ENCODE data around the gene PAPSS2. TPM values are rescaled to one million over a fixed set of nuclear protein-coding genes. Genes with fewer than 3 reads are reported as not detected.
"Not testable (repeated sequence)": the region's sequence is repeated elsewhere in the genome, so short reads cannot be mapped to it uniquely, and the experiment has no call there.

The PAPSS2 gene
- total and polyA plus RNA-seq, 5 donors from 2014 or later, result 0.07 to 0.14 (median 0.08) TPM; not detected in 2

DNA sequence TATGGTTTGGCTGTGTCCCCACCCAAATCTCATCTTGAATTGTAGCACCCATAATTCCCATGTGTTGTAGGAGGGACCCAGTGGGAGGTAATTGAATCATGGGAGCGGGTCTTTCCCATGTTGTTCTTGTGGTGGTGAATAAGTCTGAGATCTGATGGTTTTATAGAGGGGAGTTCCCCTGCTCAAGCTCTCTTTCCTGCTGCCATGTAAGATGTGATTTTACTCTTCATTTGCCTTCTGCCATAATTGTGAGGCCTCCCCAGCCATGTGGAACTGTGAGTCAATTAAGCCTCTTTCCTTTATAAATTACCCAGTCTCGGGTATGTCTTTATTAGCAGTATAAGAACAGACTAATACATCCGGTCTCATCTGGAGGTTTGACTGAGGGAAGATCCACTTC lies 15.2 kb upstream of the PAPSS2 start:
- not testable (repeated sequence) for H3K4me1 ChIP-seq (ENCODE audit: control insufficient read depth, insufficient read depth, low read length, poor library complexity, severe bottlenecking); H3K4me1 Mint-ChIP-seq; H3K27me3 Mint-ChIP-seq; H3K27ac Mint-ChIP-seq; H3K36me3 Mint-ChIP-seq; H3K36me3 ChIP-seq (ENCODE audit: control insufficient read depth, insufficient read depth, low read length); H3K4me3 Mint-ChIP-seq; DNase-seq; ATAC-seq (ENCODE audit: low read depth in 2 of 2); H3K9me3 ChIP-seq (ENCODE audit: control insufficient read depth in 2 of 2, low read length in 2 of 2); H3K4me3 ChIP-seq (ENCODE audit: low read depth, low read length); H3K9me3 Mint-ChIP-seq; H3K27me3 ChIP-seq (ENCODE audit: control insufficient read depth, insufficient read depth, low read length); H3K27ac ChIP-seq (ENCODE audit: insufficient read depth, low read length, poor library complexity, severe bottlenecking)

DNA sequence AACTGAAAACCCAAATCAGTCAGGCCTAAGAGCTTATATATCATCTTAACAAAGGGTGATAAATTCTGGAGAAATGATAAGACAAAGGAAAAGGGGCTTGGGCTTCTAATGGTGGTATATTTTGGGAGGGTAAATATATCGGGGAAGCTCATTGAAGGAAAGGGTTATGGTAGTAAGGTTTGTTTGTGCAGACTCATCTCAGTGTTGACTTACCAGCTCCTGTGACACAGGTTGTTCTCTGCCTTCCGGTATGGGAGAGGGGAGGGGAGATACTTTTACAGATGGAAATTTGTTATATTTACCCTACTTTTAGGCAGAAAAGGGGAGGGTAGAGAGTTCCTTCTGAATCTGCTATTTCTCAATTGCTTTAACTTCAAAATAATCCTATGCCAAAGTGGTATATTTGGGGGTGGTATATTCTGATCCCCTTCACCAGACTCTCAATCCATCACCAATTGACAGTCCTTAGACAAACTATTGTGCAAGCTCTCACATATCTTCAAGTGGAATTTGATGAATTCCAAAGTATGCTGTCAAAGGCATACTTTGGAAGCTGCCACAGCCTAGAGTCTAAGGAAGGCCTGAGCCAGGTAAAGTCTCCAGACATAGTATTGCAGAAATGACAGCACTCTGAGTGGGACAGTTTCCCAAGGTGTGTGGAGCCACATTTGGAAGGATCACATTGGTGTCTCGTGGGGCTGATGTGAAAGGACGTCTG lies 13.3 kb upstream of the PAPSS2 start:
- Mint-ChIP-seq H3K9me3 (no peaks in the 10 kb centered on the region), H3K4me1 (no peaks in the 10 kb centered on the region), H3K4me3 (no peak overlapping the region), H3K27me3 (peaks cover 1% of the 10 kb centered on the region), H3K27ac (no peak overlapping the region), H3K36me3 (no peaks in the 10 kb centered on the region)
- Histone ChIP-seq H3K9me3 (ENCODE audit: control insufficient read depth in 2 of 2, low read length in 2 of 2) (no peaks in the 10 kb centered on the region), H3K36me3 (ENCODE audit: control insufficient read depth, insufficient read depth, low read length) (no peaks in the 10 kb centered on the region), H3K4me3 (ENCODE audit: low read depth, low read length) (no peak overlapping the region), H3K27ac (ENCODE audit: insufficient read depth, low read length, poor library complexity, severe bottlenecking) (no peak overlapping the region), H3K27me3 (ENCODE audit: control insufficient read depth, insufficient read depth, low read length) (peaks cover 7% of the 10 kb centered on the region), H3K4me1 (ENCODE audit: control insufficient read depth, insufficient read depth, low read length, poor library complexity, severe bottlenecking) (no peaks in the 10 kb centered on the region)
- DNase-seq, result no peak
- ATAC-seq (ENCODE audit: low read depth in 2 of 2), result no peak

DNA sequence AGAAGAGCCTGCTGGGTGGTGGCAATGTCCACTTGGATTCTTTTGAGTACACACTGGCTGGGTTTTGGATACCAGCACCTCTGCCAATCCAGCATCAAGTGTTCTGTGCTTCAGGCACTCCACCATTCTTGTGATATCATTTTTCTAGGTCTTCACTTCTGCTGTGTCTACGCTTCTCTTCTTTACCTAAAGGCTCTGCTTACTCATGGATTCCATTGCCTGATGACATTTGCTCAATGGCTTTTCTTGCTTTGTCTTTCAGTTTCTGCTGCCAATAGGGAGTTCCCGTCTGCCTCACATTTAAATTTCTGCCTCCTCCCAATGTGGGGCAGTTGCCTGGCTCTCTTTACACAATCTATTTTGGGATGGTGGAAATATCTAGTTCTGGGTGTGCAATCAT lies 12.7 kb upstream of the PAPSS2 start:
- DNase-seq, result no peak
- H3K27me3 ChIP-seq (ENCODE audit: control insufficient read depth, insufficient read depth, low read length), result peaks cover 9% of the 10 kb centered on the region
- no peak for ATAC-seq (ENCODE audit: low read depth in 2 of 2)
- Mint-ChIP-seq H3K36me3 (no peaks in the 10 kb centered on the region), H3K27ac (no peak overlapping the region), H3K27me3 (peaks cover 5% of the 10 kb centered on the region), H3K9me3 (no peaks in the 10 kb centered on the region), H3K4me1 (no peaks in the 10 kb centered on the region), H3K4me3 (no peak overlapping the region)
- no peaks in the 10 kb centered on the region for H3K36me3 ChIP-seq (ENCODE audit: control insufficient read depth, insufficient read depth, low read length)
- H3K27ac ChIP-seq (ENCODE audit: insufficient read depth, low read length, poor library complexity, severe bottlenecking), result no peak overlapping the region
- no peak overlapping the region for H3K4me3 ChIP-seq (ENCODE audit: low read depth, low read length)
- no peaks in the 10 kb centered on the region for H3K4me1 ChIP-seq (ENCODE audit: control insufficient read depth, insufficient read depth, low read length, poor library complexity, severe bottlenecking)
- H3K9me3 ChIP-seq (ENCODE audit: control insufficient read depth in 2 of 2, low read length in 2 of 2), result no peaks in the 10 kb centered on the region

DNA sequence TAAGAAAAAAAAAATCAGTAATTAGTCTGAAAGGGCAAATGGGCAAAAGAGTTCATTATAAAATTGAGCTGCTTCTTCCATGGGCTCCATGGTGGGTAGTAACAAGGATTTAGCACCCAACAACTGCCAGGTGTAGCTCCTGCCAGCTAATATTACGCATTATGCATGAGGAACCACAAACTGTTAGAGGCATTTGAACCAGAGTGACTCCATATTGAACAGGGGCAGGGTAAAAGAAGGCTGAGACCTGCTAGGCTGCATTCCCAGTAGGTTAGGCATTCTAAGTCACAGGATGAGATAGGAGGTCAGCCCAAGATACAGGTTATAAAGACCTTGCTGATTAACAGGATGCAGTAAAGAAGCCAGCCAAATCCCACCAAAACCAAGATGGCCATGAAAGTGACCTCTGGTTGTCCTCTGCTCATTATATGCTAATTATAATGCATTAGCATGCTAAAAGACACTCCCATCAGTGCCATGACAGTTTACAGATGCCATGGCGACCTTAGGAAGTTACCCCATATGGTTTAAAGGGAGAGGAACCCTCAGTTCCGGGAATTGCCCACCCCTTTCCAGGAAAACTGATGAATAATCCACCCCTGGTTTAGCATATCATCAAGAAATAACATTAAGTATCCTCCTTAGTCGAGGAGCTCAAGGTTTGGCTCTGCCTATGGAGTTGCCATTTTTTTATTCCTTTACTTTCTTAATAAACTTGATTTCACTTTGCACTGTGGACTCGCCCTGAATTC lies 8.7 kb upstream of the PAPSS2 start:
- no peaks in the 10 kb centered on the region for H3K9me3 Mint-ChIP-seq
- no peaks in the 10 kb centered on the region for H3K36me3 Mint-ChIP-seq

DNA sequence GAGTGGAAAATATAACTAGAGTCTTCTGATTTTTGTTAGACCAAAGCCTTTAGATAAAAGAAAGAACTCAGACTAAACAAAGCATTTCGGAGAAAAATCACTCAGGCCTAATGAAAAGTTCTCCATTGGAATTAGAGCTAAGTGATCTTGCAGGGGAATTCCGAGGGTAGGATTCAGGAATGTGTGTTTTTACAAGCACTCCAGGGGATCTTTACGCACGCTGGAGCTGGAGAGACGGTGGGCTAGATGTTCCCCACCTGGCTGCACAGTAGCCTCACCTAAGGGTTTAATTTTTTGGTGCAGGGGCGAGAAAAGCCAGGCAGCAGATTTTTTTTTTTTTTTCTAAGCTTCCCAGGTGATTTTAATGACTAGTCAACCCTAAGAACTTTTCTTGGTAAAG lies 7.9 kb upstream of the PAPSS2 start:
- DNase-seq (no peak), ATAC-seq (ENCODE audit: low read depth in 2 of 2) (no peak)
- Mint-ChIP-seq H3K36me3 (no peaks in the 10 kb centered on the region), H3K4me1 (no peaks in the 10 kb centered on the region), H3K27me3 (peaks cover 18% of the 10 kb centered on the region), H3K4me3 (no peak overlapping the region), H3K9me3 (no peaks in the 10 kb centered on the region), H3K27ac (no peak overlapping the region)
- peaks cover 6% of the 10 kb centered on the region for H3K27me3 ChIP-seq (ENCODE audit: control insufficient read depth, insufficient read depth, low read length)
- no peaks in the 10 kb centered on the region for H3K9me3 ChIP-seq (ENCODE audit: control insufficient read depth in 2 of 2, low read length in 2 of 2)
- H3K27ac ChIP-seq (ENCODE audit: insufficient read depth, low read length, poor library complexity, severe bottlenecking), result no peak overlapping the region
- H3K36me3 ChIP-seq (ENCODE audit: control insufficient read depth, insufficient read depth, low read length), result no peaks in the 10 kb centered on the region
- H3K4me3 ChIP-seq (ENCODE audit: low read depth, low read length), result no peak overlapping the region
- no peaks in the 10 kb centered on the region for H3K4me1 ChIP-seq (ENCODE audit: control insufficient read depth, insufficient read depth, low read length, poor library complexity, severe bottlenecking)

More for the DNA sequence above, 8.7 kb upstream of the PAPSS2 start:
- DNase-seq (no peak), ATAC-seq (ENCODE audit: low read depth in 2 of 2) (no peak)
- no peaks in the 10 kb centered on the region for H3K36me3 ChIP-seq (ENCODE audit: control insufficient read depth, insufficient read depth, low read length)
- H3K27me3 ChIP-seq (ENCODE audit: control insufficient read depth, insufficient read depth, low read length), result peaks cover 6% of the 10 kb centered on the region
- Mint-ChIP-seq H3K4me3 (no peak overlapping the region), H3K4me1 (no peaks in the 10 kb centered on the region), H3K27ac (no peak overlapping the region), H3K27me3 (peaks cover 10% of the 10 kb centered on the region)
- no peak overlapping the region for H3K27ac ChIP-seq (ENCODE audit: insufficient read depth, low read length, poor library complexity, severe bottlenecking)
- no peaks in the 10 kb centered on the region for H3K9me3 ChIP-seq (ENCODE audit: control insufficient read depth in 2 of 2, low read length in 2 of 2)
- no peaks in the 10 kb centered on the region for H3K4me1 ChIP-seq (ENCODE audit: control insufficient read depth, insufficient read depth, low read length, poor library complexity, severe bottlenecking)
- H3K4me3 ChIP-seq (ENCODE audit: low read depth, low read length), result no peak overlapping the region

DNA sequence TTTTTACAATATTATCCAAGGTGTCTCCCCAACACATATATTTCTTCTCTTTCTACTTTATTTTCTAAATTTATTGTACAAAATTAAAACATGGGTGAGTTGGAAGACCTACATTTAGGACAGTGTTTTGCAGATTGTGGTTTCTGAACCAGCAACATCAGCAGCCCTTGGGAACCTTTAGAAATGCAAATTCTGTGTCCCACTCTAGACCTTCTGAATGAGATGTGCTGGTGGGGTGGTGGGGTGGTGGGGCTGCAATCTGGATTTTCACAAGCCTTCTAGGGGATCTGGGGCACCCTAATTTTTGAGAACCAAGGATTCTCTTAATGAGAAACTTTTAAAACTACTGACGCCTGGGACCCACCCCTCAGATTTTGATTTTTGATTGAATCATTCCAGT lies 7.4 kb upstream of the PAPSS2 start:
- no peaks in the 10 kb centered on the region for H3K36me3 Mint-ChIP-seq
- peaks cover 6% of the 10 kb centered on the region for H3K27me3 ChIP-seq (ENCODE audit: control insufficient read depth, insufficient read depth, low read length)
- H3K27ac Mint-ChIP-seq, result no peak overlapping the region
- DNase-seq (no peak), ATAC-seq (ENCODE audit: low read depth in 2 of 2) (no peak)
- H3K27ac ChIP-seq (ENCODE audit: insufficient read depth, low read length, poor library complexity, severe bottlenecking), result no peak overlapping the region
- no peaks in the 10 kb centered on the region for H3K4me1 Mint-ChIP-seq
- no peaks in the 10 kb centered on the region for H3K4me1 ChIP-seq (ENCODE audit: control insufficient read depth, insufficient read depth, low read length, poor library complexity, severe bottlenecking)
- H3K4me3 Mint-ChIP-seq, result no peak overlapping the region
- H3K9me3 Mint-ChIP-seq, result no peaks in the 10 kb centered on the region
- no peaks in the 10 kb centered on the region for H3K36me3 ChIP-seq (ENCODE audit: control insufficient read depth, insufficient read depth, low read length)
- peaks cover 18% of the 10 kb centered on the region for H3K27me3 Mint-ChIP-seq
- H3K4me3 ChIP-seq (ENCODE audit: low read depth, low read length), result no peak overlapping the region
- no peaks in the 10 kb centered on the region for H3K9me3 ChIP-seq (ENCODE audit: control insufficient read depth in 2 of 2, low read length in 2 of 2)

DNA sequence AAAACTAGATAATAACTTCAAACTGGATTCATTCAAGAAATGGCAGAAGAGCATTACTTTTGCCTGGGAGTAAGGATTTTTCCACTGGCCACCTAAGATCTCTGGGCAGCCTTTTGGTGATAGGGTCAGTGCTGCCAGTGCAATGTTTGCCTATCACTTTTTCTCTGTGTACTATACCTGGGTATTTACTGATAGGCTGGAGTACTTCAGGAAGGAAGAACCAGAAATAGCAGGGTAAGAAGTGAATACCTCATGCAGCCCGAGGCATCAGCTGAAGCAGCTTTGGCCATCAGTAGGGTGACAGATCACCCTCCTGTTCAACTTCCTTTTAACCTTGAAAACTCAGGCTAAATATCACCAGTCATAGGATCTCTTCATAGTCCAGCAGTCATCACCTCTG lies 5.5 kb upstream of the PAPSS2 start:
- Mint-ChIP-seq H3K4me3 (no peak overlapping the region), H3K4me1 (peaks cover 0 to 4% (median under 1%) of the 10 kb centered on the region in 4 donors), H3K9me3 (no peaks in the 10 kb centered on the region), H3K27me3 (peaks cover 31% of the 10 kb centered on the region), H3K27ac (no peak overlapping the region), H3K36me3 (no peaks in the 10 kb centered on the region)
- Histone ChIP-seq H3K9me3 (ENCODE audit: control insufficient read depth in 2 of 2, low read length in 2 of 2) (no peaks in the 10 kb centered on the region), H3K27me3 (ENCODE audit: control insufficient read depth, insufficient read depth, low read length) (peaks cover 8% of the 10 kb centered on the region), H3K4me1 (ENCODE audit: control insufficient read depth, insufficient read depth, low read length, poor library complexity, severe bottlenecking) (no peaks in the 10 kb centered on the region), H3K36me3 (ENCODE audit: control insufficient read depth, insufficient read depth, low read length) (no peaks in the 10 kb centered on the region), H3K27ac (ENCODE audit: insufficient read depth, low read length, poor library complexity, severe bottlenecking) (no peak overlapping the region), H3K4me3 (ENCODE audit: low read depth, low read length) (no peak overlapping the region)
- DNase-seq (no peak), ATAC-seq (ENCODE audit: low read depth in 2 of 2) (no peak)

Measured in CD4-positive, CD25-positive, alpha-beta regulatory T cell (primary cell).